ENCODE data around the gene PIP5K1B.

- TF ChIP-seq CTCF (IDR thresholded peaks at IDR 0.05; ENCODE audit: low read length) (no peak), EZH2 (optimal IDR thresholded peaks at IDR 0.05; ENCODE audit: low read depth, low read length) (no peak), EZH2phosphoT487 (IDR thresholded peaks at IDR 0.05; ENCODE audit: low read length) (no peak)
Measured at GRCh38 chr9:68714416-68715180, 9.6 kb downstream of the PIP5K1B start.

All from MM.1S (cell line).